ENCODE data around the gene COL5A1.

Gene COL5A1

GRCh38 chr9:134724202-134724911, 82.8 kb downstream of the COL5A1 start:
- H3K4me3 ChIP-seq (ENCODE audit: control insufficient read depth, low read depth, low read length), result no peak overlapping the region
- no peak for DNase-seq (ENCODE audit: low read depth)
- TF ChIP-seq, protein P1, sequence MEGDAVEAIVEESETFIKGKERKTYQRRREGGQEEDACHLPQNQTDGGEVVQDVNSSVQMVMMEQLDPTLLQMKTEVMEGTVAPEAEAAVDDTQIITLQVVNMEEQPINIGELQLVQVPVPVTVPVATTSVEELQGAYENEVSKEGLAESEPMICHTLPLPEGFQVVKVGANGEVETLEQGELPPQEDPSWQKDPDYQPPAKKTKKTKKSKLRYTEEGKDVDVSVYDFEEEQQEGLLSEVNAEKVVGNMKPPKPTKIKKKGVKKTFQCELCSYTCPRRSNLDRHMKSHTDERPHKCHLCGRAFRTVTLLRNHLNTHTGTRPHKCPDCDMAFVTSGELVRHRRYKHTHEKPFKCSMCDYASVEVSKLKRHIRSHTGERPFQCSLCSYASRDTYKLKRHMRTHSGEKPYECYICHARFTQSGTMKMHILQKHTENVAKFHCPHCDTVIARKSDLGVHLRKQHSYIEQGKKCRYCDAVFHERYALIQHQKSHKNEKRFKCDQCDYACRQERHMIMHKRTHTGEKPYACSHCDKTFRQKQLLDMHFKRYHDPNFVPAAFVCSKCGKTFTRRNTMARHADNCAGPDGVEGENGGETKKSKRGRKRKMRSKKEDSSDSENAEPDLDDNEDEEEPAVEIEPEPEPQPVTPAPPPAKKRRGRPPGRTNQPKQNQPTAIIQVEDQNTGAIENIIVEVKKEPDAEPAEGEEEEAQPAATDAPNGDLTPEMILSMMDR (IDR thresholded peaks at IDR 0.05; ENCODE audit: control insufficient read depth, insufficient read depth, low read depth, low read length, missing control alignments), result no peak

GRCh38 chr9:134724912-134725604, 83.5 kb downstream of the COL5A1 start:
- TF ChIP-seq, protein P1 (IDR thresholded peaks at IDR 0.05; ENCODE audit: control insufficient read depth, insufficient read depth, low read depth, low read length, missing control alignments), result no peak
- no peak for DNase-seq (ENCODE audit: low read depth)
- H3K4me3 ChIP-seq (ENCODE audit: control insufficient read depth, low read depth, low read length), result no peak overlapping the region

DNA sequence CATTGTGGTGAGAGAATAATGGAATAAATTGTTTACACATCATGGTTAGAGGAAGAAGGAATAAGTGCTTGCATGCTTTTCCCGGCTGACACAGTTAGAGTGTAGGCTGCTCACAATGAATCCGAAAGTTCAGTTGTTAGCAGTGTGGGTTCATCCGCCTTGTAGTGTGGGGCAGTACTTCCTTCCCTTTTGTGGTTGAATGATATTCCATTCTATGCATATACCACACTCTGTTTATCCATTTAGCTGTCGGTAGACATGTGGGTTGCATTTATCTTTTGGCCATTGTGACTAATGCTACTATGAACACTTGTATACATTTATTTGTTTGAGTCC, 84.0 kb downstream of the COL5A1 start:
- no peak for DNase-seq (ENCODE audit: low read depth)
- TF ChIP-seq, protein P1 (IDR thresholded peaks at IDR 0.05; ENCODE audit: control insufficient read depth, insufficient read depth, low read depth, low read length, missing control alignments), result no peak
- H3K4me3 ChIP-seq (ENCODE audit: control insufficient read depth, low read depth, low read length), result no peak overlapping the region

- DNase-seq (ENCODE audit: low read depth), result no peak
- TF ChIP-seq, protein P1 (IDR thresholded peaks at IDR 0.05; ENCODE audit: control insufficient read depth, insufficient read depth, low read depth, low read length, missing control alignments), result no peak
- H3K4me3 ChIP-seq (ENCODE audit: control insufficient read depth, low read depth, low read length), result no peak overlapping the region
Measured at GRCh38 chr9:134726026-134726721, 84.6 kb downstream of the COL5A1 start.

DNA sequence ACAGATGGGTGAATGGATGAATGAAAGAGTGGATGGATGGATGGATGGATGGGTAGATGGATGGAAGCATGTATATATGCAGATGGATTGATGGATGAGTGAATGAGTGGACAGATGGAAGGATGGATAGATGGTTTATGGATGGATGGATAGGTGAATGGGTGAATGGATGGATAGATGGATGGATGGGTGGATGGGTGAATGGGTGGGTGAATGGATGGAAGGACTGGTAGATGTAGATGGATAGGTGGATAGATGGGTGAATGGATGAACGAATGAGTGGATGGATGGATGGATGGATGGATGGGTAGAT, 85.1 kb downstream of the COL5A1 start:
- no peak for DNase-seq (ENCODE audit: low read depth)
- H3K4me3 ChIP-seq (ENCODE audit: control insufficient read depth, low read depth, low read length), result no peak overlapping the region
- TF ChIP-seq, protein P1 (IDR thresholded peaks at IDR 0.05; ENCODE audit: control insufficient read depth, insufficient read depth, low read depth, low read length, missing control alignments), result no peak

DNA sequence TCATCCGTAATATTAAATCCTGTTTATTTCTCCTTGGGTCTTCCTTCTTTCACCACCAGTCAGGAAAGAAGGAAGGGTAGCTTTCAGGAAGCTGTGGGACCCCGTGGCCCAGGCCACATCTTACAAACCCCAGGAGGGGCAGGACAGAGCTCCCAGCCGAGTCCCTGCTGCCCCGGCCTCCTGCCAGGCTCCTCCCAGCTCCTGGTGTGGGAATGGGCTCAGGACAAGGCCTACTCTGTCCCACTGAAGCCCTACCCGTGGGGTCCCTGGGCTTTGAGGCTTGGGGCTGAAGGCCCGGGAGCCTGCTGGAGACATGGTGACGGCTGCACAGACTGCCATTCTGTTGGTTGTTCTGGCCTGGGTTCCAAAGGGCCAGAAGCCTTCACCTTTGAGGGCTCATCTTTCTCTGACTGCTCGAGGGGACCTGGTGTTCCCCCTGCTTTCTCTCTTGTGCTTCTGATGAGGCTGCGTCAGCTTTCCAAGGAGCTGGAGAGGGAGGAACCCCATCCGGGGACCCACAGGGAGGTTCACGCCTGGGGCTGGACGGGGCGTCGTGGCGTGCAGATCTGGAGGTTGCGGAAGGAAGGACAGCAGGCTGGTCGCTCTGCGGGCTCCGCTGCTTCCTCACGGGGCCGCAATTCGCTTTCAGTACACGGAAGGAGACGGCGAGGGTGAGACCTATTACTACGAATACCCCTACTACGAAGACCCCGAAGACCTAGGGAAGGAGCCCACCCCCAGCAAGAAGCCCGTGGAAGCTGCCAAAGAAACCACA, 86.6 kb downstream of the COL5A1 start:
- DNase-seq (ENCODE audit: low read depth), result no peak
- TF ChIP-seq, protein P1 (IDR thresholded peaks at IDR 0.05; ENCODE audit: control insufficient read depth, insufficient read depth, low read depth, low read length, missing control alignments), result no peak
- H3K4me3 ChIP-seq (ENCODE audit: control insufficient read depth, low read depth, low read length), result no peak overlapping the region
